CD4-positive, alpha-beta memory T cell (primary cell): Measurements from ENCODE around the gene SUPV3L1. TPM values are rescaled to one million over a fixed set of nuclear protein-coding genes. Genes with fewer than 3 reads are reported as not detected.
A peak's percentile ranks its signal among the peaks of the same experiment; 100 is the strongest.

Source experiments
- CTCF ChIA-PET: fragments of 350-600 bp; sonication (Branson Sonifier 250); formaldehyde crosslinking; loops from one replicate; lab custom pipeline; 2021; ENCODE audit warnings: inconsistent platforms; ENCODE audit not compliant: partially characterized antibody; lab: Charles Lee
- POLR2A ChIA-PET: fragments of 350-600 bp; sonication (Branson Sonifier 250); formaldehyde crosslinking; loops from one replicate; lab custom pipeline; 2021; ENCODE audit not compliant: partially characterized antibody; lab: Charles Lee
- DNase-seq, 5 donors: peaks; one replicate each; pipeline versions ENCODE4 v3.0.0 to v3.0.0-alpha.2; 2020 to 2022; ENCODE audit warnings: mixed read lengths in 1 of 5
- H3K27ac ChIP-seq: one replicate; pipeline ENCODE4 v1.7.0; 2013; ENCODE audit warnings: low read depth, low read length
- H3K27me3 ChIP-seq: 2 replicates; pipeline ENCODE4 v1.7.0; 2013; ENCODE audit warnings: mild to moderate bottlenecking, low read length, moderate library complexity; ENCODE audit not compliant: insufficient read depth
- H3K36me3 ChIP-seq: 2 replicates; pipeline ENCODE4 v1.7.0; 2013; ENCODE audit warnings: mild to moderate bottlenecking, low read length, moderate library complexity; ENCODE audit not compliant: insufficient read depth
- H3K4me1 ChIP-seq: 2 replicates; pipeline ENCODE4 v1.7.0; 2013; ENCODE audit warnings: mild to moderate bottlenecking, low read length, moderate library complexity; ENCODE audit not compliant: insufficient read depth
- H3K4me3 ChIP-seq, 2 donors: one replicate each; pipeline ENCODE4 v1.7.0; 2013; ENCODE audit warnings: low read length in 2 of 2, mild to moderate bottlenecking in 1 of 2
- H3K9me3 ChIP-seq, 2 donors: one replicate each; pipeline ENCODE4 v1.7.0; 2013; ENCODE audit warnings: low read length in 2 of 2, control low read depth in 1 of 2; ENCODE audit not compliant: control insufficient read depth in 1 of 2
- H3K27ac Mint-ChIP-seq, 7 donors: one replicate each; pipeline ENCODE4 v1.8.0; 2020 to 2021; ENCODE audit warnings: mixed read lengths in 7 of 7, mild to moderate bottlenecking in 6 of 7, inconsistent platforms in 3 of 7, moderate library complexity in 3 of 7
- H3K27me3 Mint-ChIP-seq, 2 donors: one replicate each; pipeline ENCODE4 v1.8.0; 2020 to 2021; ENCODE audit warnings: mixed read lengths in 2 of 2
- H3K36me3 Mint-ChIP-seq, 2 donors: one replicate each; pipeline ENCODE4 v1.8.0; 2020 to 2021; ENCODE audit warnings: mixed read lengths in 2 of 2, inconsistent platforms in 1 of 2, mild to moderate bottlenecking in 1 of 2
- H3K4me1 Mint-ChIP-seq, 4 donors: one replicate each; pipeline ENCODE4 v1.8.0; 2020 to 2021; ENCODE audit warnings: mixed read lengths in 4 of 4, mild to moderate bottlenecking in 1 of 4
- H3K4me3 Mint-ChIP-seq, 8 donors: one replicate each; pipeline ENCODE4 v1.8.0; 2020 to 2021; ENCODE audit warnings: mixed read lengths in 8 of 8, mild to moderate bottlenecking in 7 of 8, moderate library complexity in 6 of 8, inconsistent platforms in 3 of 8
- H3K9me3 Mint-ChIP-seq, 8 donors: one replicate each; pipeline ENCODE4 v1.8.0; 2020 to 2021; ENCODE audit warnings: mixed read lengths in 8 of 8, mild to moderate bottlenecking in 5 of 8, inconsistent platforms in 3 of 8, moderate library complexity in 1 of 8
- intact Hi-C: fragments of 100-400 bp; cut with micrococcal nuclease; formaldehyde crosslinking; loops from one replicate; pipeline ENCODE4 v1.15.1; 2023
- polyA plus RNA-seq, 2 donors: library from polyadenylated mRNA; unstranded; fragments of 300-500 nt; fragmentation: Illumina TruSeq; gene quantifications; one replicate each; pipeline ENCODE4 v1.2.3, GENCODE V29; 2021
- total RNA-seq, 2 experiments: library from RNA; stranded (reverse); gene quantifications; one replicate each; pipeline ENCODE4 v1.2.3, GENCODE V29; 2021

Gene SUPV3L1
- total and polyA plus RNA-seq, 4 experiments from 2014 or later, result 14.2 to 39.0 (median 28.6) TPM

DNA sequence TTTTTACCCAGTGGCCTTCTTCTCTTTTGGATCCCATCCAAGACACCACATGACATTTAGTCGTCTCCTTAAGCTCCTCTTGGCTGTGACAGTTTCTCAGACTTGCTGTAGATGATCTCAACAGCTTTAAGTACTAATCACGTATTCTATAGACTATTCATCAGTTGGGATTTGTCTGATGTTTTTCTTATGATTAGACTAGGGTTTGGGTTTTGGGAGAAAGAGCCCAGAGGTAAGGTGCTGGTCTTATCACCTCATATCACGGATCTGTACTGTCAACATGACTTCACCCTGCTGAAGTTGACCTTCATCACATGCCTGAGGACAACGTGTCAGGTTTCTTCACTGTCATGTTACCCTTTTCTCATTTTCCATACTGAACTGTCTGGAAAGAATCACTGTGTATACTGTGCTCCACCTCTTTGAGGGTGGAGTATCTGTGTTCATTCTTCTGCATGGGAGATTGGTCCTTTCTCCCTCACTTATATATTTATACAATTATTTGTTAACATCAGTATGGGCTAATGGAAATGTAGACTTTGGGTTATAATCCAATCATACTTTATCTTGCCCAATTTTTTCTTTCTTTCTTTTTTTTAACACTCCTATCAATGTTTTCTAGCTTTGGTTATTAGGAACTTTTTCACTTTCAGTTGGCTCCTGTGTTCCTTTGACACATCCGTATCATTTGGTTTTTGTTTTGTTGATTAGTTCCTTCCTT lies 33.7 kb downstream of the SUPV3L1 start:
- POLR2A ChIA-PET, result interaction anchor here (0.7 to 3.0 kb wide), 4 partner anchors 9 to 18 kb away, joined by 3 to 13 read pairs (median 4); no protein-coding TSS in a partner anchor
- no peaks in the 10 kb centered on the region for H3K27me3 Mint-ChIP-seq

GRCh38 chr10:69214666-69215131 lies 34.7 kb downstream of the SUPV3L1 start:
- H3K27ac ChIP-seq, result no peak overlapping the region
- peaks cover 0 to 13% (median 6%) of the 10 kb centered on the region in 8 donors for H3K9me3 Mint-ChIP-seq
- intact Hi-C loops, result no loop called here
- H3K27ac Mint-ChIP-seq, result peak overlapping the region in 4 of 7 donors; percentile 10 to 71 (median 59)
- no peaks in the 10 kb centered on the region for H3K9me3 ChIP-seq
- no peak overlapping the region for H3K4me3 ChIP-seq
- peaks cover 22% of the 10 kb centered on the region for H3K4me1 ChIP-seq
- H3K27me3 Mint-ChIP-seq, result no peaks in the 10 kb centered on the region
- no peaks in the 10 kb centered on the region for H3K36me3 ChIP-seq
- peaks cover 16 to 37% (median 20%) of the 10 kb centered on the region in 4 donors for H3K4me1 Mint-ChIP-seq
- peak overlapping the region in 3 of 8 donors; percentile 9 to 66 (median 33) for H3K4me3 Mint-ChIP-seq
- ChIA-PET CTCF (interaction anchor here (1.2 to 5.0 kb wide), 4 partner anchors 9 to 22 kb away, joined by 4 to 36 read pairs (median 13); no protein-coding TSS in a partner anchor), POLR2A (interaction anchor here (0.6 to 3.0 kb wide), 9 partner anchors 9 to 259 kb away, joined by 3 to 16 read pairs (median 4); partner anchors contain the start of gene DDX21)
- no peak for DNase-seq
- H3K27me3 ChIP-seq, result no peaks in the 10 kb centered on the region
- H3K36me3 Mint-ChIP-seq, result no peaks in the 10 kb centered on the region

More for the DNA sequence above, 33.7 kb downstream of the SUPV3L1 start:
- intact Hi-C loops, result no loop called here
- CTCF ChIA-PET, result interaction anchor here (1.0 to 5.0 kb wide), 4 partner anchors 8 to 194 kb away, joined by 3 to 36 read pairs (median 12); no protein-coding TSS in a partner anchor
- peaks cover 5 to 7% of the 10 kb centered on the region in 2 donors for H3K36me3 Mint-ChIP-seq
- H3K27ac Mint-ChIP-seq, result peak overlapping the region in 1 of 7 donors; percentile 63
- peaks cover 0 to 13% (median 6%) of the 10 kb centered on the region in 8 donors for H3K9me3 Mint-ChIP-seq
- H3K4me3 Mint-ChIP-seq, result no peak overlapping the region
- Histone ChIP-seq H3K27me3 (no peaks in the 10 kb centered on the region), H3K36me3 (no peaks in the 10 kb centered on the region), H3K9me3 (no peaks in the 10 kb centered on the region), H3K4me3 (no peak overlapping the region), H3K27ac (no peak overlapping the region), H3K4me1 (peaks cover 22% of the 10 kb centered on the region)
- DNase-seq, result no peak
- H3K4me1 Mint-ChIP-seq, result peaks cover 16 to 37% (median 20%) of the 10 kb centered on the region in 4 donors

DNA sequence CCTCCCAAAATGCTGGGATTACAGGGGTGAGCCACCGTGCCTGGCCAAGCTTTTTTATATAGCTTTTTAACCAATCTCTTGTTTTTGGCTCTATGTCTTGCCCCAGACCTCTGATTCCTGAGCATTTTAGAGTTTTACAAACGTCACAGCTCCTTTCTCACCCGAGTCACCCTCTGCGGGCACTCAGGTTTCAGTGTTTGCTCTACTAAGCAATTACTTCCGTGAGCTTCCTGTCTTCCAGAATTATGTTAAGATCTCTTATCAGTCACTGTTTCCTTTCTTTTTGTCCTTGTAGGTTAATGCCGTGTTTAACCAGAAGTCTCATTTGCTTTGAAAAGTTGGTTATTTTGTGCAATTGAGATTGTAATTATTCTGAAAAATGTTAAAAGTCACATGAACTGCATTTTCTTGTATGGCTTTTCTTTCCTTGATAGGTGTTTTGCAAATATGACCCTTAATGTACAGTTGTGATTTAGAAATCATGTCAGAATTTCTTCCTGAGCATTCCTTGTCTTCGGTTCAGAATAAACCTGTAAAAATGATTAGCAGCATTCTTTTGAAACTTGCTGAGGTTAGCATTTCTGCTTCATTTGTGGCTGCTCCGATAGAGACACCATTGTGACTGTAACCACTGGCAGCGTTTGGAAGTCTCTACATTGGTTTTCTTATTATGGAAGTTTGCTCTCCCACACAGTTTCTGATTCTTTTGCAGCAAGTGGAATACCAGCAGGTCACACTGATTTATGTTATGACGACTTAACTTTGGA lies 35.6 kb downstream of the SUPV3L1 start:
- Histone ChIP-seq H3K4me1 (peaks cover 22% of the 10 kb centered on the region), H3K27me3 (no peaks in the 10 kb centered on the region), H3K36me3 (no peaks in the 10 kb centered on the region), H3K27ac (no peak overlapping the region), H3K9me3 (no peaks in the 10 kb centered on the region), H3K4me3 (no peak overlapping the region)
- CTCF ChIA-PET, result interaction anchor here (1.1 to 5.0 kb wide), 6 partner anchors 10 to 199 kb away, joined by 3 to 36 read pairs (median 6); no protein-coding TSS in a partner anchor
- H3K9me3 Mint-ChIP-seq, result peaks cover 0 to 13% (median 6%) of the 10 kb centered on the region in 8 donors
- POLR2A ChIA-PET, result interaction anchor here (0.6 to 3.0 kb wide), 9 partner anchors 10 to 259 kb away, joined by 3 to 16 read pairs (median 6); partner anchors contain the start of gene DDX21
- peak overlapping the region in 7 of 8 donors; percentile 49 to 77 (median 66) for H3K4me3 Mint-ChIP-seq
- no peaks in the 10 kb centered on the region for H3K27me3 Mint-ChIP-seq
- H3K4me1 Mint-ChIP-seq, result peaks cover 16 to 40% (median 21%) of the 10 kb centered on the region in 4 donors
- intact Hi-C loops, result no loop called here
- no peaks in the 10 kb centered on the region for H3K36me3 Mint-ChIP-seq
- peak overlapping the region; percentile 58 to 88 (median 67) for H3K27ac Mint-ChIP-seq
- peak in 3 of 5 donors; percentile 26 to 62 (median 39) for DNase-seq

DNA sequence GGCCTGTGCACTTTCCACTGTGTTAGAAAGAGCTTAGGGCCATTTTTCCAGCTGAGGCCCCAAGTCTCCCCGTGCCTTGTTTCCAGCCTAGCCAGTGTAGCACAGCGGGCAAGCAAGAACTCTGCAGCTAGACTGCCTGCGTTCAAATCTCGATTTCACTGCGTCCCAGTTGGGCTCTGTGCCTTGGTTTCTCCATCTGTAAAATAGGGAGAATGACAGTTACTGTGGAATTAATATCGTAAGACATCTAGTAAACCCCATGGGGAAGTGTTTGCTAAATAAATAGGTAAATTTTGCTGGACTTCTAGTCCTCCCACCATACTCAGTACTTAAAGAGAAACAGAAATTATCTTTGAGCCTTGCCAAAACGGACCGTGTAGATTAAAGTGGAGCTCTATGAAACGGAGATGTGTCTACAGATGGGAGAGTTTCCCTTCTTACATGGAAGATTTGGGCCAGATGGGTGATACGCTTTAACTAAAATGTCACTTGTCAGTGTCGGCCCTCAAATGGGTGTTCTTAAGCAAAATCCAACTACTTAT lies 36.6 kb downstream of the SUPV3L1 start:
- Histone ChIP-seq H3K4me1 (peaks cover 26% of the 10 kb centered on the region), H3K36me3 (no peaks in the 10 kb centered on the region), H3K27me3 (no peaks in the 10 kb centered on the region), H3K9me3 (no peaks in the 10 kb centered on the region), H3K4me3 (no peak overlapping the region), H3K27ac (no peak overlapping the region)
- Mint-ChIP-seq H3K27ac (peak overlapping the region in 3 of 7 donors; percentile 43 to 80 (median 55)), H3K9me3 (peaks cover 0 to 13% (median 6%) of the 10 kb centered on the region in 8 donors), H3K27me3 (no peaks in the 10 kb centered on the region), H3K36me3 (no peaks in the 10 kb centered on the region), H3K4me3 (no peak overlapping the region), H3K4me1 (peaks cover 16 to 46% (median 22%) of the 10 kb centered on the region in 4 donors)
- DNase-seq, result no peak
- intact Hi-C loops, result no loop called here
- POLR2A ChIA-PET, result interaction anchor here (1.3 to 3.0 kb wide), 6 partner anchors 9 to 92 kb away, joined by 3 to 16 read pairs (median 6); partner anchors contain the start of gene VPS26A
- CTCF ChIA-PET, result interaction anchor here (0.9 to 5.0 kb wide), 7 partner anchors 9 to 198 kb away, joined by 3 to 36 read pairs (median 5); no protein-coding TSS in a partner anchor

- no peak overlapping the region for H3K4me3 Mint-ChIP-seq
- H3K9me3 ChIP-seq, result no peaks in the 10 kb centered on the region
- peaks cover 18 to 52% (median 26%) of the 10 kb centered on the region in 4 donors for H3K4me1 Mint-ChIP-seq
- peaks cover 32% of the 10 kb centered on the region for H3K4me1 ChIP-seq
- DNase-seq, result no peak
- no peaks in the 10 kb centered on the region for H3K27me3 ChIP-seq
- POLR2A ChIA-PET, result interaction anchor here (1.3 to 2.8 kb wide), 4 partner anchors 11 to 93 kb away, joined by 3 to 16 read pairs (median 6); partner anchors contain the start of gene VPS26A
- no peaks in the 10 kb centered on the region for H3K36me3 ChIP-seq
- CTCF ChIA-PET, result interaction anchor here (0.9 to 5.0 kb wide), 4 partner anchors 9 to 191 kb away, joined by 3 to 36 read pairs (median 4); no protein-coding TSS in a partner anchor
- H3K27ac Mint-ChIP-seq, result peak overlapping the region in 2 of 7 donors; percentile 43 to 80
- intact Hi-C loops, result no loop called here
- no peak overlapping the region for H3K27ac ChIP-seq
- no peak overlapping the region for H3K4me3 ChIP-seq
- H3K27me3 Mint-ChIP-seq, result no peaks in the 10 kb centered on the region
- H3K9me3 Mint-ChIP-seq, result peaks cover 0 to 13% (median 6%) of the 10 kb centered on the region in 8 donors
- H3K36me3 Mint-ChIP-seq, result no peaks in the 10 kb centered on the region
These were observed 37.2 kb downstream of the SUPV3L1 start for GRCh38 chr10:69217119-69217754.

DNA sequence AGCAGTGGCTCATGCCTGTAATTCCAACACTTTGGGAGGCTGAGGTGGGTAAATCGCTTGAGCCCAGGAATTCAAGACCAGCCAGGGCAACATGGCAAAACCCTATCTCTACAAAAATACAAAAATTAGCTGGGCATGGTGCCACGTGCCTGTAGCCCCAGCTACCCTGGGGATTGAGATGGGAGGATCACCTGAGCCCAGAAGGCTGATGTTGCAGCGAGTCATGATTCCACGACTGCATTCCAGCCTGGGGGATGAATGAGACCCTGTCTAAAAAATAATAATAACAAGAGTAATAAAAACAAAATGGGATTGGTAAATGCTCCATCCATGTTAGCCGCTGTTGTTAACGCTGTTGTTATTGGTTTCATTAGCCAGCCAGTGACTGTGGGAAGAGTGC lies 38.8 kb downstream of the SUPV3L1 start:
- Mint-ChIP-seq H3K9me3 (peaks cover 0 to 13% (median 6%) of the 10 kb centered on the region in 8 donors), H3K27me3 (no peaks in the 10 kb centered on the region), H3K27ac (no peak overlapping the region), H3K4me3 (no peak overlapping the region), H3K4me1 (peaks cover 25 to 58% (median 33%) of the 10 kb centered on the region in 4 donors), H3K36me3 (no peaks in the 10 kb centered on the region)
- POLR2A ChIA-PET, result interaction anchor here (0.5 kb wide), 1 partner anchor 323 kb away, joined by 3 read pairs; no protein-coding TSS in a partner anchor
- H3K9me3 ChIP-seq, result no peaks in the 10 kb centered on the region
- intact Hi-C loops, result no loop called here
- no peaks in the 10 kb centered on the region for H3K36me3 ChIP-seq
- peaks cover 43% of the 10 kb centered on the region for H3K4me1 ChIP-seq
- no peak overlapping the region for H3K4me3 ChIP-seq
- no peaks in the 10 kb centered on the region for H3K27me3 ChIP-seq
- H3K27ac ChIP-seq, result no peak overlapping the region
- DNase-seq, result no peak
- CTCF ChIA-PET, result interaction anchor here (1.2 to 2.0 kb wide), 2 partner anchors 7 to 10 kb away, joined by 4 to 5 read pairs; no protein-coding TSS in a partner anchor
